Lower lobe of right lung (tissue), 2 donors: ENCODE measurements around the gene DAZL. TPM values are rescaled to one million over a fixed set of nuclear protein-coding genes. Genes with fewer than 3 reads are reported as not detected.

Source experiments
- ATAC-seq, 2 donors: fragments of 200-7000 bp; cut with Tn5 transposase; one replicate each; pipeline ENCODE4 v1.9.1; 2020 to 2022; ENCODE audit warnings: mild to moderate bottlenecking in 2 of 2, moderate library complexity in 2 of 2
- DNase-seq: peaks from one replicate; pipeline ENCODE4 v3.0.0-alpha.2; 2020
- H3K27ac ChIP-seq: fragments of 200-600 bp; one replicate; pipeline ENCODE4 v1.8.0; 2022
- H3K27me3 ChIP-seq: fragments of 200-600 bp; one replicate; pipeline ENCODE4 v1.8.0; 2022; ENCODE audit warnings: low read depth
- H3K36me3 ChIP-seq: fragments of 200-600 bp; one replicate; pipeline ENCODE4 v1.8.0; 2022; ENCODE audit warnings: mild to moderate bottlenecking
- H3K4me1 ChIP-seq: fragments of 200-600 bp; one replicate; pipeline ENCODE4 v1.8.0; 2022
- H3K4me3 ChIP-seq: fragments of 200-600 bp; one replicate; pipeline ENCODE4 v1.8.0; 2022; ENCODE audit warnings: mild to moderate bottlenecking
- H3K9me3 ChIP-seq: fragments of 200-600 bp; one replicate; pipeline ENCODE4 v1.8.0; 2022
- CTCF ChIP-seq: fragments of 200-600 bp; IDR thresholded peaks from one replicate; pipeline ENCODE4 v1.8.0; 2022; ENCODE audit warnings: antibody characterized with exemption, mild to moderate bottlenecking
- intact Hi-C: fragments of 100-400 bp; cut with DNase I; formaldehyde crosslinking; loops from one replicate; pipeline ENCODE4 v1.11.0; 2022
- long read RNA-seq: library from polyadenylated mRNA; unstranded; transcript quantifications from one replicate; pipeline ENCODE4 v2.0.0, GENCODE V29; 2021
- total RNA-seq: library from RNA; stranded (reverse); fragmentation: NEBNext Ultra II Directional; extraction: Animal tissue kit (Norgen Biotek cat#: 25700); gene quantifications from one replicate; pipeline ENCODE4 v1.2.1, GENCODE V29; 2021
- donor health status: DM: no; HTN: yes; CAD: no; lungs with severe emphysema.

The DAZL gene
- not detected for total RNA-seq
- long read RNA-seq, result 0 reads

GRCh38 chr3:16604887-16605602, at the start of gene DAZL:
Gene DAZL, minus strand, starts transcription at chr3:16605423. Its CDS starts 218 bp downstream, at chr3:16605205.
- peaks cover 3% of the 10 kb centered on the region for H3K4me1 ChIP-seq
- no peaks in the 10 kb centered on the region for H3K36me3 ChIP-seq
- ATAC-seq, result no peak
- H3K9me3 ChIP-seq, result no peaks in the 10 kb centered on the region
- H3K4me3 ChIP-seq, result no peak within 1 kb of the TSS
- intact Hi-C loops, result loop anchor here (5.0 to 10.0 kb wide), 2 partner anchors 630 to 807 kb away; no protein-coding TSS in a partner anchor
- DNase-seq, result no peak
- TF ChIP-seq CTCF, result no peak
- no peak within 1 kb of the TSS for H3K27ac ChIP-seq
- no peaks in the 10 kb centered on the region for H3K27me3 ChIP-seq

- H3K4me3 ChIP-seq, result no peak overlapping the region
- DNase-seq, result no peak
- no peaks in the 10 kb centered on the region for H3K36me3 ChIP-seq
- no peak for TF ChIP-seq CTCF
- H3K9me3 ChIP-seq, result no peaks in the 10 kb centered on the region
- H3K27me3 ChIP-seq, result no peaks in the 10 kb centered on the region
- no peak for ATAC-seq
- intact Hi-C loops, result no loop called here
- H3K4me1 ChIP-seq, result no peaks in the 10 kb centered on the region
- H3K27ac ChIP-seq, result no peak overlapping the region
Observed at GRCh38 chr3:16654976-16655375, 49.8 kb upstream of the DAZL start.

- DNase-seq (no peak), ATAC-seq (no peak)
- intact Hi-C loops, result no loop called here
- no peaks in the 10 kb centered on the region for H3K4me1 ChIP-seq
- H3K27me3 ChIP-seq, result no peaks in the 10 kb centered on the region
- no peak for TF ChIP-seq CTCF
- H3K36me3 ChIP-seq, result no peaks in the 10 kb centered on the region
- no peak overlapping the region for H3K27ac ChIP-seq
- H3K4me3 ChIP-seq, result no peak overlapping the region
- H3K9me3 ChIP-seq, result no peaks in the 10 kb centered on the region
Observed at GRCh38 chr3:16653712-16654111, 48.5 kb upstream of the DAZL start.

- Histone ChIP-seq H3K27me3 (no peaks in the 10 kb centered on the region), H3K4me3 (no peak overlapping the region), H3K27ac (no peak overlapping the region), H3K9me3 (no peaks in the 10 kb centered on the region), H3K36me3 (no peaks in the 10 kb centered on the region), H3K4me1 (no peaks in the 10 kb centered on the region)
- ATAC-seq, result no peak
- TF ChIP-seq CTCF, result no peak
- no peak for DNase-seq
- intact Hi-C loops, result no loop called here
Observed at GRCh38 chr3:16647668-16648067, 42.4 kb upstream of the DAZL start.

GRCh38 chr3:16639806-16640205, 34.6 kb upstream of the DAZL start:
- intact Hi-C loops, result no loop called here
- DNase-seq (no peak), ATAC-seq (no peak)
- H3K36me3 ChIP-seq, result no peaks in the 10 kb centered on the region
- no peaks in the 10 kb centered on the region for H3K4me1 ChIP-seq
- no peak overlapping the region for H3K4me3 ChIP-seq
- H3K27me3 ChIP-seq, result no peaks in the 10 kb centered on the region
- H3K27ac ChIP-seq, result no peak overlapping the region
- no peaks in the 10 kb centered on the region for H3K9me3 ChIP-seq
- no peak for TF ChIP-seq CTCF
